B cell (primary cell): Measurements from ENCODE around the gene PHACTR3. TPM values are rescaled to one million over a fixed set of nuclear protein-coding genes. Genes with fewer than 3 reads are reported as not detected.

ENCODE experiments used
- ATAC-seq: fragments of 200-7000 bp; cut with Tn5 transposase; one replicate; pipeline ENCODE4 v1.10.0; 2021; ENCODE audit warnings: low read depth, mild to moderate bottlenecking, moderate number of reproducible peaks, moderate library complexity
- CTCF ChIA-PET: fragments of 350-600 bp; sonication (Branson Sonifier 250); formaldehyde crosslinking; loops from one replicate; lab custom pipeline; 2021; ENCODE audit warnings: antibody characterized with exemption, inconsistent platforms; lab: Charles Lee
- POLR2A ChIA-PET: fragments of 350-600 bp; sonication (Branson Sonifier 250); formaldehyde crosslinking; loops from one replicate; lab custom pipeline; 2021; ENCODE audit warnings: antibody characterized with exemption; lab: Charles Lee
- DNase-seq: peaks from one replicate; pipeline ENCODE4 v3.0.0; 2013
- H2AFZ ChIP-seq: 2 replicates; pipeline ENCODE4 v1.6.1; 2012; ENCODE audit warnings: mild to moderate bottlenecking, low read depth, low read length; ENCODE audit not compliant: insufficient read depth, poor library complexity, severe bottlenecking
- H3K27ac ChIP-seq, 2 donors: 1 replicate in 1 of 2; 2 replicates in 1 of 2; pipeline ENCODE4 v1.5.1; 2012 to 2013; ENCODE audit warnings: low read length in 2 of 2, mild to moderate bottlenecking in 2 of 2, moderate library complexity in 1 of 2
- H3K27me3 ChIP-seq, 4 experiments: fragments of 200-600 bp in 1 of 4; sonication (generic) in 1 of 4; replicated peaks in 1 of 4; 1 replicate in 2 of 4; 2 replicates in 2 of 4; pipeline versions ENCODE4 v1.6.1 to v1.7.0; 2013 to 2016; ENCODE audit warnings: low read length in 3 of 4, mild to moderate bottlenecking in 2 of 4, mixed read lengths in 1 of 4, moderate library complexity in 1 of 4; ENCODE audit not compliant: insufficient read depth in 4 of 4, control insufficient read depth in 3 of 4; ENCODE audit errors: control extremely low read depth in 1 of 4
- H3K36me3 ChIP-seq, 2 experiments: replicated peaks in 1 of 2; 1 replicate in 1 of 2; 2 replicates in 1 of 2; pipeline versions ENCODE4 v1.6.1 to v1.7.1; 2013; ENCODE audit warnings: low read length in 1 of 2; ENCODE audit not compliant: insufficient read depth in 2 of 2, control insufficient read depth in 1 of 2; ENCODE audit errors: control extremely low read depth in 1 of 2, extremely low read depth in 1 of 2
- H3K4me1 ChIP-seq, 2 donors: fragments of 200-600 bp in 1 of 2; sonication (generic) in 1 of 2; 1 replicate in 1 of 2; 2 replicates in 1 of 2; pipeline versions ENCODE4 v1.5.1 to v1.6.1; 2013 to 2017; ENCODE audit warnings: low read length in 2 of 2; ENCODE audit not compliant: control insufficient read depth in 2 of 2, insufficient read depth in 2 of 2
- H3K4me2 ChIP-seq: replicated peaks from 2 replicates; pipeline ENCODE3; 2012; ENCODE audit warnings: mild to moderate bottlenecking, low read depth, low read length; ENCODE audit not compliant: poor library complexity, severe bottlenecking
- H3K4me3 ChIP-seq, 5 experiments: fragments of 200-600 bp in 1 of 5; sonication (generic) in 1 of 5; 1 replicate in 3 of 5; 2 replicates in 2 of 5; pipeline versions ENCODE4 v1.5.1 to v1.7.0; 2011 to 2016; ENCODE audit warnings: low read length in 4 of 5, mild to moderate bottlenecking in 4 of 5, low read depth in 2 of 5, control low read depth in 1 of 5, moderate library complexity in 1 of 5; ENCODE audit not compliant: insufficient read depth in 1 of 5; ENCODE audit errors: control extremely low read depth in 1 of 5, extremely low read depth in 1 of 5
- H3K79me2 ChIP-seq: fragments of 200-600 bp; sonication (generic); one replicate; pipeline ENCODE4 v1.6.0; 2016; ENCODE audit warnings: low read length; ENCODE audit not compliant: control insufficient read depth, insufficient read depth
- H3K9ac ChIP-seq: fragments of 200-600 bp; sonication (generic); 2 replicates; pipeline ENCODE4 v1.6.1; 2017; ENCODE audit warnings: mild to moderate bottlenecking, low read length, moderate library complexity
- H3K9me3 ChIP-seq, 3 donors: one replicate each; pipeline versions ENCODE4 v1.6.1 to v1.7.1; 2013; ENCODE audit warnings: low read length in 2 of 3; ENCODE audit not compliant: control insufficient read depth in 2 of 3, insufficient read depth in 1 of 3; ENCODE audit errors: control extremely low read depth in 1 of 3
- H4K20me1 ChIP-seq: 2 replicates; pipeline ENCODE4 v1.6.0; 2012; ENCODE audit warnings: mild to moderate bottlenecking, low read length; ENCODE audit not compliant: insufficient read depth, control insufficient read depth, poor library complexity, severe bottlenecking
- H3K27ac Mint-ChIP-seq: one replicate; pipeline ENCODE4 v1.8.0; 2021; ENCODE audit warnings: mixed read lengths
- H3K27me3 Mint-ChIP-seq: one replicate; pipeline ENCODE4 v1.8.0; 2021; ENCODE audit warnings: mixed read lengths
- H3K4me1 Mint-ChIP-seq: one replicate; pipeline ENCODE4 v1.8.0; 2021; ENCODE audit warnings: mixed read lengths
- H3K4me3 Mint-ChIP-seq: one replicate; pipeline ENCODE4 v1.8.0; 2021; ENCODE audit warnings: mixed read lengths
- H3K9me3 Mint-ChIP-seq: one replicate; pipeline ENCODE4 v1.8.0; 2022; ENCODE audit warnings: mixed read lengths; ENCODE audit not compliant: insufficient read depth
- EZH2 ChIP-seq: IDR thresholded peaks from 2 replicates; pipeline ENCODE4 v1.6.1; 2012; ENCODE audit warnings: borderline replicate concordance, low read depth, mild to moderate bottlenecking, moderate library complexity, low read length; ENCODE audit not compliant: insufficient read depth, poor library complexity, severe bottlenecking
- WGBS: methylation state at CpG from one replicate; pipeline ENCODE4 v1.1.5; 2013; ENCODE audit warnings: missing lambda C conversion rate; ENCODE audit not compliant: insufficient coverage; 5-methylcytosine and 5-hydroxymethylcytosine counted together
- intact Hi-C: fragments of 100-400 bp; cut with micrococcal nuclease; formaldehyde crosslinking; loops from one replicate; pipeline ENCODE4 v1.10.0; 2022
- polyA plus RNA-seq: library from polyadenylated mRNA; depleted of rRNA; stranded (reverse); fragments of >200 nt; gene quantifications from 2 replicates; pipeline ENCODE4 v1.2.3, GENCODE V29; 2012
- total RNA-seq, 2 donors: library from RNA; stranded (reverse); fragments of 120-200 nt in 1 of 2; gene quantifications; 1 replicate in 1 of 2; 2 replicates in 1 of 2; pipeline versions ENCODE4 v1.2.3 to v1.2.4, GENCODE V29; 2013 to 2022
- TF ChIP-seq, protein P1 (sequence below): fragments of 200-600 bp; IDR thresholded peaks from one replicate; pipeline ENCODE4 v1.8.0; 2022; ENCODE audit warnings: antibody characterized with exemption, mild to moderate bottlenecking

Gene PHACTR3
- total and polyA plus RNA-seq, 2 donors (not counting 1 experiment from before 2014, with no cell fraction given) = not detected

DNA sequence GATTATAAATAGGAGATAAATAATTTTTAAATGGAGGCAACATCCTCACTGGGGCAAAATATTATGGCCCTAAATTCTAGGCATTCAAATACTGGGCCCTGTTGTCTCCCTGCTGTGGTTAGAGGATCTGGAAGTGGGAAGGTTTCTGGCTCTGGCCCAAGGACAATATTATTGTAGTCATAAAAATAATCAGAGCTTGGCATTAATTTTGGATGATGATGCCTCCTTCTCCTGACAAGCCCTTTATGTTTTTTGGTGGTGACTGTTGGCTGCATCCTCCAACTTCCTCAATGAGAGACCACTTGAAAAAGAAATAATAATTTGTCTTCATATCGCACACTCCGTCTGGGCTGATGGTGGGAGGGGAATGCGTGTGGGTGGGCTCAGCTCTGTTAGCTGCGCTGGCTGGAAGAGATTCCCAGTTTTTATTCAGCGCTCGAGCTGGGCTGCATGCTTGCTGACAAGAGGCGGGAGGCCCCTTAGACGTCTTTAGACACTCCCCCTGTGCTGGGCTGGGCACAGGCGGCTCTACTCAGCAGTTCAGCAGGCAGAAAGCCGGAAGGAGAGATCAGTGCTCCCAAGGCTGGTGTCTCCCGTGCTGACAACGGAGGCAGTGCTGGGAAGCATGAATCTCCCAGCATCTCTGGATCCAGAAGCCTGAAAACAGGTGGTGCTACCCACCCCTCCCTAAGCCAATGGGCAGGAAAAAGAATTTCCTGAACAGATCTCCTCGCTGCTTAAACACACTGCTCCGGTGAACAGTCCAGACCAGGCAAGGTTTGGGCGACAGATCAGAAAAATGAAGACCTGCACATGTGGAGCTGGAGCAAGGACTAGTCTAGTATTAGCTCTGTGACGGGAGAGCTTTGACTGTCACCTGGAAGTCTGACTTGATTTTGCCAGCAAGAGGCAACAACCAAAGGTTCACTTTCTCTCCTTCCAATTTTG, 231.4 kb downstream of the PHACTR3 start:
- Histone ChIP-seq H2AFZ (no peak overlapping the region), H4K20me1 (no peaks in the 10 kb centered on the region), H3K9ac (no peak overlapping the region), H3K4me1 (no peaks in the 10 kb centered on the region), H3K4me3 (no peak overlapping the region), H3K79me2 (no peaks in the 10 kb centered on the region), H3K9me3 (no peaks in the 10 kb centered on the region), H3K27ac (no peak overlapping the region), H3K4me2 (no peak overlapping the region), H3K36me3 (no peaks in the 10 kb centered on the region), H3K27me3 (peaks cover 0 to 7% (median 3%) of the 10 kb centered on the region in 4 experiments)
- DNase-seq (no peak), ATAC-seq (no peak)
- intact Hi-C loops = no loop called here
- Mint-ChIP-seq H3K27ac (no peak overlapping the region), H3K27me3 (peaks cover 36% of the 10 kb centered on the region), H3K4me1 (no peaks in the 10 kb centered on the region), H3K9me3 (no peaks in the 10 kb centered on the region), H3K4me3 (no peak overlapping the region)
- POLR2A ChIA-PET = no interaction called here
- CTCF ChIA-PET = interaction anchor here (1.0 kb wide), 1 partner anchor 14 kb away, joined by 3 read pairs; no protein-coding TSS in a partner anchor
- 15% methylated on average over 16 of the region's 16 CpGs for WGBS
- no peak for TF ChIP-seq EZH2
- TF ChIP-seq, protein P1, sequence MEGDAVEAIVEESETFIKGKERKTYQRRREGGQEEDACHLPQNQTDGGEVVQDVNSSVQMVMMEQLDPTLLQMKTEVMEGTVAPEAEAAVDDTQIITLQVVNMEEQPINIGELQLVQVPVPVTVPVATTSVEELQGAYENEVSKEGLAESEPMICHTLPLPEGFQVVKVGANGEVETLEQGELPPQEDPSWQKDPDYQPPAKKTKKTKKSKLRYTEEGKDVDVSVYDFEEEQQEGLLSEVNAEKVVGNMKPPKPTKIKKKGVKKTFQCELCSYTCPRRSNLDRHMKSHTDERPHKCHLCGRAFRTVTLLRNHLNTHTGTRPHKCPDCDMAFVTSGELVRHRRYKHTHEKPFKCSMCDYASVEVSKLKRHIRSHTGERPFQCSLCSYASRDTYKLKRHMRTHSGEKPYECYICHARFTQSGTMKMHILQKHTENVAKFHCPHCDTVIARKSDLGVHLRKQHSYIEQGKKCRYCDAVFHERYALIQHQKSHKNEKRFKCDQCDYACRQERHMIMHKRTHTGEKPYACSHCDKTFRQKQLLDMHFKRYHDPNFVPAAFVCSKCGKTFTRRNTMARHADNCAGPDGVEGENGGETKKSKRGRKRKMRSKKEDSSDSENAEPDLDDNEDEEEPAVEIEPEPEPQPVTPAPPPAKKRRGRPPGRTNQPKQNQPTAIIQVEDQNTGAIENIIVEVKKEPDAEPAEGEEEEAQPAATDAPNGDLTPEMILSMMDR = no peak

- WGBS = 68% methylated on average over 5 of the region's 6 CpGs
- POLR2A ChIA-PET = no interaction called here
- Histone ChIP-seq H3K4me2 (no peak overlapping the region), H4K20me1 (no peaks in the 10 kb centered on the region), H3K4me1 (no peaks in the 10 kb centered on the region), H3K9ac (no peak overlapping the region), H3K9me3 (no peaks in the 10 kb centered on the region), H2AFZ (no peak overlapping the region), H3K79me2 (no peaks in the 10 kb centered on the region), H3K27me3 (peaks cover 0 to 7% (median 3%) of the 10 kb centered on the region in 4 experiments), H3K4me3 (no peak overlapping the region), H3K36me3 (no peaks in the 10 kb centered on the region), H3K27ac (no peak overlapping the region)
- Mint-ChIP-seq H3K27me3 (peaks cover 36% of the 10 kb centered on the region), H3K4me3 (no peak overlapping the region), H3K4me1 (no peaks in the 10 kb centered on the region), H3K27ac (no peak overlapping the region), H3K9me3 (no peaks in the 10 kb centered on the region)
- intact Hi-C loops = no loop called here
- TF ChIP-seq, protein P1 = no peak
- no peak for TF ChIP-seq EZH2
- DNase-seq (no peak), ATAC-seq (no peak)
- CTCF ChIA-PET = interaction anchor here (0.5 to 1.0 kb wide), 2 partner anchors 13 to 839 kb away, joined by 3 read pairs; no protein-coding TSS in a partner anchor
These were observed 232.4 kb downstream of the PHACTR3 start for GRCh38 chr20:59836767-59837166.
